Panc1 (cell line): ENCODE measurements around the gene CFAP74. TPM values are rescaled to one million over a fixed set of nuclear protein-coding genes. Genes with fewer than 3 reads are reported as not detected.

Experiments used
- ATAC-seq: fragments of 200-7000 bp; cut with Tn5 transposase; 2 replicates; pipeline ENCODE4 v1.9.1; 2020; ENCODE audit warnings: mild to moderate bottlenecking, moderate library complexity
- BruUV-seq: library from RNA; stranded (reverse); fragments of 400-500 nt; replicated peaks from 2 replicates; lab custom pipeline; 2021; lab: Mats Ljungman, UMichigan
- CTCF ChIA-PET: fragments of 300-600 bp; sonication (Branson Sonifier 250); formaldehyde crosslinking; loops from one replicate; lab custom pipeline; 2022; ENCODE audit warnings: antibody characterized with exemption; lab: Charles Lee
- POLR2A ChIA-PET: fragments of 300-600 bp; sonication (Branson Sonifier 250); formaldehyde crosslinking; loops from one replicate; lab custom pipeline; 2022; ENCODE audit warnings: antibody characterized with exemption; lab: Charles Lee
- DNase-seq: peaks from one replicate; pipeline ENCODE4 v3.0.0-alpha.2; 2010; ENCODE audit warnings: low read depth, low spot score
- H3K27ac ChIP-seq: 2 replicates; pipeline ENCODE4 v1.5.1; 2011; ENCODE audit warnings: mild to moderate bottlenecking, low read length, inconsistent platforms
- H3K27me3 ChIP-seq: fragments of 200-500 bp; sonication (Bioruptor generic); 2 replicates; pipeline ENCODE4 v1.6.0; 2014; ENCODE audit warnings: low read length, inconsistent platforms; ENCODE audit not compliant: control insufficient read depth, insufficient read depth
- H3K36me3 ChIP-seq: fragments of 200-500 bp; sonication (Bioruptor generic); 2 replicates; pipeline ENCODE4 v1.5.1; 2014; ENCODE audit warnings: inconsistent platforms, mild to moderate bottlenecking, low read length, moderate library complexity; ENCODE audit not compliant: control insufficient read depth, insufficient read depth
- H3K4me1 ChIP-seq: 2 replicates; pipeline ENCODE4 v1.5.1; 2011; ENCODE audit warnings: inconsistent platforms, mild to moderate bottlenecking, low read length, moderate library complexity; ENCODE audit not compliant: control insufficient read depth, insufficient read depth
- H3K4me3 ChIP-seq, 2 experiments: 2 replicates each; pipeline ENCODE4 v1.5.1; 2011 to 2012; ENCODE audit warnings: low read depth in 2 of 2, low read length in 2 of 2, mild to moderate bottlenecking in 2 of 2, inconsistent platforms in 1 of 2, moderate library complexity in 1 of 2
- H3K9me3 ChIP-seq: fragments of 200-500 bp; sonication (Bioruptor generic); 2 replicates; pipeline ENCODE4 v1.5.1; 2014; ENCODE audit warnings: low read depth, mild to moderate bottlenecking, inconsistent platforms, low read length, moderate library complexity; ENCODE audit not compliant: control insufficient read depth, insufficient read depth
- POLR2AphosphoS5 ChIP-seq: IDR thresholded peaks from 2 replicates; pipeline ENCODE4 v1.6.1; 2012; ENCODE audit warnings: mild to moderate bottlenecking, low read depth, low read length, moderate library complexity
- TCF7L2 ChIP-seq: IDR thresholded peaks from 2 replicates; pipeline ENCODE4 v1.6.1; 2011; ENCODE audit warnings: mild to moderate bottlenecking, low read depth, low read length, inconsistent platforms
- in situ Hi-C: cut with HindIII; loops from 2 replicates; pipeline ENCODE4 v1.10.0; 2016; ENCODE audit warnings: low sequenced_read_pairs, low pct_unique_long_range_greater_than_20kb
- intact Hi-C: fragments of 100-400 bp; cut with micrococcal nuclease; formaldehyde crosslinking; loops from one replicate; pipeline ENCODE4 v1.10.0; 2022; ENCODE audit not compliant: unreplicated experiment
- total RNA-seq: library from RNA; stranded (reverse); gene quantifications from one replicate; pipeline ENCODE4 v1.2.1, GENCODE V29; 2021; ENCODE audit not compliant: unreplicated experiment
- TF ChIP-seq, protein P1 (sequence below): fragments of 450-650 bp; IDR thresholded peaks from 2 replicates; pipeline ENCODE4 v1.5.1; 2017; ENCODE audit warnings: mild to moderate bottlenecking
- TF ChIP-seq, protein P2 (sequence below), 2 experiments: IDR thresholded peaks; 2 replicates each; pipeline ENCODE4 v1.6.1; 2011 to 2012; ENCODE audit warnings: low read depth in 2 of 2, control low read depth in 1 of 2, low read length in 1 of 2, mild to moderate bottlenecking in 1 of 2, moderate library complexity in 1 of 2; ENCODE audit not compliant: insufficient read depth in 1 of 2

CFAP74 gene
- total RNA-seq, 1 experiment from 2014 or later = not detected

DNA sequence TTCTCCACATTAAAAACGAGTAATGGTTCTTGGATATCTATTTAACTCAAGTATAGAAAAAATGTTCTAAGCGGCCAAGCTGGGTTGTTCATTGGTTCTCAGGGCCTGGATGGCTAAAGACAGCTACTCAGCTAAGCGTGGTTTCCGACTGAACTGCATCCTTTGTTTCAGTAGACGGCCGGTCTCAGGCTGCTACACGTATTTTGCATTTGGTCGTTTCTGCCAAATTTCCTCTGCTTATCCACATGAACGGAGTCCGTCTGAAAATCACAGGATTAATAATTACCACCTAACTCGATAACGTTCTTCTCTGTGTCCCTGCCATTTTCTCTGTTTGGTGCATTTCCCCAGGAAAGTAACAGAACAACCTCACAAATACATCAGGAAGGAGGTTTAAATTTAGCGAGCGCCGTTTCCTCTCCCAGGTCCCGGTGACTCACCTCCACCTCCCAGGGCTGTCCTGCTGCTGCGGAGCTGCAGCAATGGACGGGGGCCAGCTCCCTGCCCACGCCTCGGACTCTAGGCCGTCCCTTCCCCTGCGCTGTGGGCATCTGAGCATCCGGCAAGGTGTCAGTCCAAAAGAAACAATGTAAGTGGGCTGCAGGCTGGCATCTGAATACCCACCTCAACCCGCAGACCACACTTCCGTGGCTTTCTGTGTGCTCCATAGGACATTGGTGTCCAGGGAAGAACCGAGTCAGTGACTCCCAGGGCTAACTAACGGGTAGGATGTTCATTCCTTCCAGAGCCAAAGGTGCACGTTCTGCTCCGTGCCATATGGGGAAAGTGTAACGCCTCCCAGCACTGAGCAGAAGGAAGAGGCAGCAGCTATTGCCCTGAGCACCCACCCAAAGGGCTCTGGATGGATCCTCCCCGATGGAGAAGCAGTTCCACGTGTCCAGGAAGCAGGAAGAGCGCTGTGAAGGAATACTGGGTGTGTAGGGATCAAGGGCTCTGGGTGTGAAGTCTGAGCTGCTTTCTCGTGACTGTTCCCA, 11.5 kb upstream of the CFAP74 start:
- BruUV-seq = no TSS peak
- no peaks in the 10 kb centered on the region for H3K9me3 ChIP-seq
- H3K36me3 ChIP-seq = no peaks in the 10 kb centered on the region
- H3K27ac ChIP-seq = no peak overlapping the region
- no peak overlapping the region for H3K4me3 ChIP-seq
- peaks cover 2% of the 10 kb centered on the region; the same call in 1 of the 2 replicates for H3K27me3 ChIP-seq
- TF ChIP-seq, protein P1, sequence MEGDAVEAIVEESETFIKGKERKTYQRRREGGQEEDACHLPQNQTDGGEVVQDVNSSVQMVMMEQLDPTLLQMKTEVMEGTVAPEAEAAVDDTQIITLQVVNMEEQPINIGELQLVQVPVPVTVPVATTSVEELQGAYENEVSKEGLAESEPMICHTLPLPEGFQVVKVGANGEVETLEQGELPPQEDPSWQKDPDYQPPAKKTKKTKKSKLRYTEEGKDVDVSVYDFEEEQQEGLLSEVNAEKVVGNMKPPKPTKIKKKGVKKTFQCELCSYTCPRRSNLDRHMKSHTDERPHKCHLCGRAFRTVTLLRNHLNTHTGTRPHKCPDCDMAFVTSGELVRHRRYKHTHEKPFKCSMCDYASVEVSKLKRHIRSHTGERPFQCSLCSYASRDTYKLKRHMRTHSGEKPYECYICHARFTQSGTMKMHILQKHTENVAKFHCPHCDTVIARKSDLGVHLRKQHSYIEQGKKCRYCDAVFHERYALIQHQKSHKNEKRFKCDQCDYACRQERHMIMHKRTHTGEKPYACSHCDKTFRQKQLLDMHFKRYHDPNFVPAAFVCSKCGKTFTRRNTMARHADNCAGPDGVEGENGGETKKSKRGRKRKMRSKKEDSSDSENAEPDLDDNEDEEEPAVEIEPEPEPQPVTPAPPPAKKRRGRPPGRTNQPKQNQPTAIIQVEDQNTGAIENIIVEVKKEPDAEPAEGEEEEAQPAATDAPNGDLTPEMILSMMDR = no peak
- TF ChIP-seq TCF7L2 = no peak
- TF ChIP-seq, protein P2, sequence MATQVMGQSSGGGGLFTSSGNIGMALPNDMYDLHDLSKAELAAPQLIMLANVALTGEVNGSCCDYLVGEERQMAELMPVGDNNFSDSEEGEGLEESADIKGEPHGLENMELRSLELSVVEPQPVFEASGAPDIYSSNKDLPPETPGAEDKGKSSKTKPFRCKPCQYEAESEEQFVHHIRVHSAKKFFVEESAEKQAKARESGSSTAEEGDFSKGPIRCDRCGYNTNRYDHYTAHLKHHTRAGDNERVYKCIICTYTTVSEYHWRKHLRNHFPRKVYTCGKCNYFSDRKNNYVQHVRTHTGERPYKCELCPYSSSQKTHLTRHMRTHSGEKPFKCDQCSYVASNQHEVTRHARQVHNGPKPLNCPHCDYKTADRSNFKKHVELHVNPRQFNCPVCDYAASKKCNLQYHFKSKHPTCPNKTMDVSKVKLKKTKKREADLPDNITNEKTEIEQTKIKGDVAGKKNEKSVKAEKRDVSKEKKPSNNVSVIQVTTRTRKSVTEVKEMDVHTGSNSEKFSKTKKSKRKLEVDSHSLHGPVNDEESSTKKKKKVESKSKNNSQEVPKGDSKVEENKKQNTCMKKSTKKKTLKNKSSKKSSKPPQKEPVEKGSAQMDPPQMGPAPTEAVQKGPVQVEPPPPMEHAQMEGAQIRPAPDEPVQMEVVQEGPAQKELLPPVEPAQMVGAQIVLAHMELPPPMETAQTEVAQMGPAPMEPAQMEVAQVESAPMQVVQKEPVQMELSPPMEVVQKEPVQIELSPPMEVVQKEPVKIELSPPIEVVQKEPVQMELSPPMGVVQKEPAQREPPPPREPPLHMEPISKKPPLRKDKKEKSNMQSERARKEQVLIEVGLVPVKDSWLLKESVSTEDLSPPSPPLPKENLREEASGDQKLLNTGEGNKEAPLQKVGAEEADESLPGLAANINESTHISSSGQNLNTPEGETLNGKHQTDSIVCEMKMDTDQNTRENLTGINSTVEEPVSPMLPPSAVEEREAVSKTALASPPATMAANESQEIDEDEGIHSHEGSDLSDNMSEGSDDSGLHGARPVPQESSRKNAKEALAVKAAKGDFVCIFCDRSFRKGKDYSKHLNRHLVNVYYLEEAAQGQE (IDR thresholded peaks at IDR 0.05; ENCODE audit: insufficient read depth in 1 of 2, low read depth in 2 of 2, low read length in 1 of 2) = no peak
- no peaks in the 10 kb centered on the region for H3K4me1 ChIP-seq
- ATAC-seq (no peak), DNase-seq (no peak)
- CTCF ChIA-PET = no interaction called here
- intact Hi-C loops = no loop called here
- POLR2A ChIA-PET = no interaction called here
- in situ Hi-C loops = no loop called here

DNA sequence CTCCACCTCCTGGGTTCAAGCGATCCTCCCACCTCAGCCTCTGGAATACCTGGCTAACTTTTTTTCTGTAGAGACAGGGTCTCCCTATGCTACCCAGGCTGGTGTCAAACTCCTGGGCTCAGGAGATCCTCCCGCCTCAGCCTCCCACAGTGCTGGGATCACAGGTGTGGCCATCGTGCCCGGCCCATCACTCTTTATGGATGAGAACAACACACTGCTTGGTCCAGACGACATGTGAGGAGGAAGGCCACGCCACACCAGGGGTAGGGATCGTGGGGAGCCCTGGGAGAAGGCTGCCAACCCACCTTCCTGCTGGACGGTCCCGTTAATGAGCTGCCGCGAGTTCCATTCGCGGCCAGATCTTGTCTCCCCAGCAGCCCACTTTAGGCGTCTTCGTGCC, 10.6 kb upstream of the CFAP74 start:
- ChIA-PET CTCF (no interaction called here), POLR2A (no interaction called here)
- Histone ChIP-seq H3K9me3 (no peaks in the 10 kb centered on the region), H3K27ac (no peak overlapping the region), H3K4me3 (no peak overlapping the region), H3K27me3 (no peaks in the 10 kb centered on the region), H3K36me3 (no peaks in the 10 kb centered on the region), H3K4me1 (no peaks in the 10 kb centered on the region)
- no peak for TF ChIP-seq TCF7L2
- TF ChIP-seq, protein P1 = no peak
- TF ChIP-seq POLR2AphosphoS5 = no peak
- BruUV-seq = no TSS peak
- intact Hi-C loops (no loop called here), in situ Hi-C loops (no loop called here)
- ATAC-seq = no peak
- no peak for DNase-seq
